Ammon's horn (tissue), 1 donor: ENCODE data around the gene SURF2.

ENCODE experiments used
- DNase-seq: peaks from one replicate; pipeline ENCODE4 v3.0.0-alpha.2; 2016; ENCODE audit warnings: low spot score

Gene SURF2

GRCh38 chr9:133354766-133355165 is 1.6 kb upstream of the SURF2 start:
- no peak for DNase-seq

DNA sequence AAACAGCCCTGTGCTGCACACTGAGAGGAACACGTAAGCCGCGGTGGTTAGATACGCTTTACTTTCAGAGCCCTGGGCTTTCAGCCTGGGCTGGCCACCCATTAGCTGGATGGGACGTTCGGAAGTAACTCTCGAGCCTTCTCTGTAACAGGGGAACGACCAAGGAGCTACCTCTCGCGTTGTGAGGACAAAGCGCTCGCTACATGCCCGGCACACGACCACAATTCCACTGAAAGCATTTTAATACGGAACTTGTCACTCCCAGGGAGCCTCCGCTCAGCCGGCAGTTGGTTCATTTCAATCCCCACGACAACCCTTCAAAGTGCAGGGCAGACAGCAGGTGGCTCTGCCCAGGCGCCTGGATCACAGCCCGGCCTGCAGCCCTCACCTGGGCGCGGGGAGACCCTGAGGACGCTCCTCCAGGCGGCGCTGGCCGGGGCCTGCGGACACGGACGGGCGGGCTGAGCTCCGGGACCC is 431 bp upstream of the SURF2 start:
- no peak for DNase-seq

DNA sequence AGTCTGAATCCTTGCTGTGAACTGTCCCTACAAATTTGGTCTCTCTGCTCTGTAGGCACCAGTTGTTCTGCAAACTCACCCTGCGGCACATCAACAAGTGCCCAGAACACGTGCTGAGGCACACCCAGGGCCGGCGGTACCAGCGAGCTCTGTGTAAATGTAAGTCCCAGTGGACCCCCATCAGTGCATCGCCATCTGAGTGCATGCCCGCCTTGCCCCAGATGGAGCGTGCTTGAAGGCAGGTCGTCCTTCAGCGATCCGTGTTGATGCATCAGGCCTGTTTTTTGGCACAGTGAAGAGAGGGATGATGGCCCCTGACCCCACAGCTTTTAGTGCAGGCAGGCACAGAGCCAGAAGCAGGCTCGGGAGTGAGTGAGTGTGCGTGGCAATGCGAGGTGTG is 1.3 kb downstream of the SURF2 start:
- DNase-seq = no peak

- no peak for DNase-seq
Observed at GRCh38 chr9:133359399-133360175, 3.2 kb downstream of the SURF2 start.

DNA sequence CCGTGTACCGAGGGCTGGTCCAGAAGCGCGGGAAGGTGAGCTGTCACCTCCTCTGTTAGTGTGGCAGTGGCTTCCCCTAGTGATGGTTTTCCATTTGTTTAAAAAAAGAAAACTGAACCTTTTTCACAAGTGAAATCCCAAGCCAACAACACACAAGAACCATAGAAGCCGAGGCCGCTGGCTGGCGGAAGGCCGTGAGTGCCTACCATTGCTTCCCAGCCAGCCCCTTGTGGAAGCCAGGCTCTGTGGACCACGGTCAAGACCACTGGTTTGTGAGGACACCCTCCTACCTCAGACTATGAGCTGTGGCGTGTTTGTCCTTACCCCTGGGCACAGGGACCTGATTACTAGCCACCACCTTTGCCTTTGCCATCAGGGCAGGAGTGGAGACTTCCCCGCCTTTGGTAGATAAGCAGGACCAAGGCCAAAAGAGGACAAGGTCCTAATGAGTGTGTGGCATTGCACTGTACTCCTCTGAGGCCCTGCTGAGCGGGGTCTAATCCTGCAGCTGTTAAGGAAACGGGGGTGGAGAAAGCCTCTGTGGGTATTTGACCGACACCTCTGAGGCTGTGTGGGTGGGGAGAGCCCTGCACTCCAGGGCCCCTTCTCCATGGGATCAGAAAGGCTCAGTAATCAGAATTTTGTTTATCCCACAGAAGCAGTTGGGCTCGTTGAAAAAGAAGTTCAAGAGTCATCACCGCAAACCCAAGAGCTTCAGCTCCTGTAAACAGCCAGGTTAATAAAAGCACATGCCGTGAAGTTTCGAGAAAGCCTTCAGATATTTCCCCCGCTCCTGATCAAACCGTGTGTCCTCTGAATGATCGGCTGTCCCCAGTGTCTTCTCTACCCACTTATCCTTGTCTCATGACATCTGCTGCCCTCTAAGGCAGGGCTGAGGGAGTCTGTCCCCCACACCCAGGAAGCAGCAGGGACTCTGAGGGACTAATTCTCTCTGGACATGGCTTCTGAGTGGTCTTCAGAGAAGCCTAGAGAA is 4.3 kb downstream of the SURF2 start:
- DNase-seq = no peak

DNA sequence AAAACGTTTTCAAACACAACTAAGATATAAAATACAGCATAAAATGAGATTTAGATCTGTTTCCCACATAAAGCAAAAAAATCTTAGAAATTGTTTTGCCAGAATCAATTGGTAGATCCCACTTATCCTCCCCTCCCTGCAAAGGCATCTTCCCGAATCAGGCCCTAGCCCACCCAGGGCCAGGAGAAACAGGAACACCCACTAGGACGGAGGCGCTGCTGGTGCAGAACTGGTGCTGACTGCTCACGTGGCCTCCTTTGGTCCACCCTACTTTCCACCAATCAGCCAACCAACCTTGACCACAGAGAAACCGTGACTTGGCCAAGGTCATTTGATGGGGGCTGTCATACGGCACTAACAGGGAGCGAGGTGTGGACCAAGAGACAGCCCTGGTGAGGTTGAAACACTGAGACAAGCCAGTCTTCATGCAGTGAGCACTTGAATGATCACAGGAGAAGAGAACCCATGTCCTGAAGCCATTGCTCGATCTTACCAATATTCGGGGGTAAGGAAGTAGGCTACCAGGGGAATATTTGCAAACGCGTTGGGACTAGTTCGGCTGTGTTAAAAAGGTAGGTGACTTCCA is 5.2 kb downstream of the SURF2 start:
- no peak for DNase-seq

GRCh38 chr9:133362359-133363044 is 6.2 kb downstream of the SURF2 start:
- DNase-seq = no peak

DNA sequence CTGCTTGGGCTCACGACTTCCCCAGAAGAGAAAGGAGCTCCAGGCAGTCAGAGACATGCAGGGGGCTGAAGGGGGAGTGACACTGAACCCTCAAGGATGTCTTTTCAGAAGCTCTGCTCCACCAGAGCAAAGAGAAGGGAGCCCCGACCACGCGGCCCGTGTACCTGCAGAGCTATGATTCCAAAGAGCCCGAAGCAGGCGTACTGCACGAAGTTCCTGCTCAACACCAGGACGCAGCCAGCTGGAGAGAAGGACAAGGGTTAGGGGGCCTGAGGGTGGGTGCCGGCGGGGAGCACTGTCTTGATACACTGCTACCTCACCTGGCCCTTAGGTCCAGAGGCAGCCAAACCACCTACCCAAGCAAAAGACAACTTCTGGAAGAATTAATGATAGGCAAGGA is 10.1 kb downstream of the SURF2 start:
- DNase-seq = no peak

DNA sequence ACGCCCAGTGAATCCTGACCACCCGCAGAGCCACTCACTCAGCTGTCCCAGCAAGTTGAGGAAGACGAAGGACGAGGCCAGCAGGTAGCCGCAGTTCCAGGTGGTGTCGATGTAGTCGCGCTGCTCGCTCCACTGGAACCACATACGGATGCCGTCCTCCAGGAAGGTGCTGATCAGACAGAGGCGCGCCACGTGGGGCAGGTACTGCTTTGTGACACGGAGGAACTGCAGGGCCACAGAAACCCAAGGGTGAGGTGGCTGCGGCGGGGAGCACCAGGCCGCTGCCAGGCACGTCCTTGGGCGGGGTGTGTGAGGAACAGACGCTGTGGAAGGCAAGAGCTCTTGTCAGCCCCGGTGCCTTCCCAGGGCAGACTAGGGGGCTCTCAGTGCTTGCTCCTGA is 10.9 kb downstream of the SURF2 start:
- DNase-seq = no peak

GRCh38 chr9:133367778-133368177 is 11.4 kb downstream of the SURF2 start:
- no peak for DNase-seq

DNA sequence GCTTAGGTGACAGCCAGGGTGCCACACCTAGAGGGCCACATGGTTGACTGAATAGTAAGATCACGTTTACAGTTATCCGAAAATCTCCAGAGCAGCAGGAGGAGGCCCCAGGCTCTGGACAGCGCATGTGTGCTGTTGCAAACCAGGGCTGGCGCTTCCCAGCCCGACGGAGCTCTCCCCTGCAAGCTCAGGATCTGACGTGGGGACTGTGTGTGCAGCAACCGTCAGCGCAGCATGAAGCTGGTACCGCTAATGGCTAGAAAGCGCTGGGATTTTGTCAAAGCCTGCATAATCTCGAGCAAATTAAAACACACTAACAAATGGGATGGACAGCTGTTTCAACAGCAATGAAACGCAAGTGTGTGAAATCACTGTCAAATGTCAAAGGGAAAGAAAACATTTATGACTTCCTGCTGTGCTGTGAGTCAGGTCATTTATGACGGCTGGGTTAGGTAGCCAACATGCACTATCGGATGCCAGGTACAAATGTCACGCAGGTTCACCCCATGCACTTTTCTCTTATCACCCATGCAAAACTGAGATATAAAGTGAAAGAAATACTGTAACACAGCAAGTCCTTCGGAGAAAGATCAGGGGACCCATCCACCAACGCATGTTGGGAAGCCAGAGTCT is 12.0 kb downstream of the SURF2 start:
- DNase-seq = peak; percentile 63

DNA sequence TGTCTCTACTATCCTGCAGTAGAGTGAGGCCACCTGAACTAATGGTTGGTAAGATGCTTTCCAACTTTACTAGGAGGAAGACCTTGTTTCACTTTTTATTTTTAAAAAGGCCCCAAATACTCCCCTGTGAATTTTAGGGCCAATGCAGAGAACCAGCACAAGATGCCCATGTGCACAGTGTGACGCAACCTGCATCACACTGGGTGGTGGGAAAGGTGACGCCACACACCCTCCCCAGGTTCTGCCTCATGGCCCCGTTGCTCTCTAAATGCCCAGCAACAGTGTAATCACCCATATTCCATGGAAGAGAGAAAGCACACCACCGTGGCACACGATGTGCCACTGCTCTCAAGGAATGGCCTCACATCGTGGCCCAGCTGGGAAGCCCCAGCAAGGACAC is 13.1 kb downstream of the SURF2 start:
- DNase-seq = no peak

- DNase-seq = no peak
Observed at GRCh38 chr9:133369933-133370332, 13.6 kb downstream of the SURF2 start.

GRCh38 chr9:133370685-133371084 is 14.3 kb downstream of the SURF2 start:
- DNase-seq = no peak

- no peak for DNase-seq
Observed at GRCh38 chr9:133371261-133371711, 14.9 kb downstream of the SURF2 start.

- no peak for DNase-seq
Observed at GRCh38 chr9:133372144-133372543, 15.8 kb downstream of the SURF2 start.

DNA sequence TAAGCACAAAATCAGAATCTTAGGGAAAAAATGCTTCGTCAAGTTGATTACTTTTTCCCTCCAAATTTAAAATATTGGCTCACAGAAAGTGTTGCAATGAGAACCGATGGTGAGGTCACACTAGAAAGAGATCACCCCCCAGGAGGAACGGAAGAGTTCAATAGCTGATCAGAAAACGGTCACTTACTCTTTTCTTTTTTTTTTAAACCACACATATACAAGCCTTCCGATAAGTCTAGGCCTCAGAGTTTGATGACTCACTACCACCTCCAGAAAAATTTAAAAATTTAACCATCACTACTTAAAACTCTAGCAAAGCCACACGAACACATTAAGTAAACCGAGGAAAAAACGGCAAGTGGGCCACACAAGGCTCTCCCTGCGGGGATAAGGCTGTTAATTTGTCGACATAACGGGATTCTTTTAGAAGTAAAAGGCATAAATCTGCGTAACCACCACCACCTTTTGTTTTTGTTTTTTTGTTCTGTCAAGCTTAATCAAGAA is 18.3 kb downstream of the SURF2 start:
- DNase-seq = no peak

DNA sequence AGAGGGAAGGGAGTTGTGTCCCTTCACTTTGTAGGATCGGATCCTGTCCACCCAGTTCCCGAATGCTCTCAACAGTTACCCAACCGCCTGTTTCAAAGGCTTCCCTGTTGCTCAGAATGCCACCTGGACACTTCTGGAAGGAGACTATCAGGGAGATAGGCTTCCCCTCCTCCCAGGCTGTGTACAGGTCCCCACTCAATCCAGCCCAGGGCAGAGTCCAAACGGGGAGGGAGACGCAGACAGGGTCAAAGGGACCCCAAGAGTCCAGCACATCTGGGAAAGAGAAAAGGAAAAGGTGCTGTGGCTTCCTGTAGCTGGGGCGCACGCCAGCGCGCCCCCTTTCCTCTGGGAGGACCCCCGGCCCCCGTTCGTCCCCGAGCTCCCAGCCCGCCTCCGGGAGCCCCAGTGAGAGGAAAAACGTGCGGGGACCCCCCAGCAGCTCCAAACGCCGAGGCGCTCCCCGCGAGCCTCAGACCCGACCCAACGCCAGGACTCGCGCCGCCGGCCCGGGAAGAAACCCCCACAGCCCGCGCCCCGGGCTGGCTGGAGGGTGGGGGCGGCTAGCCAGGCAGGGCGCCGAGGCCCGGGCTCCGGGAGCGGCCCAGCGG is 18.9 kb downstream of the SURF2 start:
- no peak for DNase-seq

GRCh38 chr9:133375724-133376654 is 19.6 kb downstream of the SURF2 start, which contains the start of the genes STKLD1 and SURF4:
TSS of gene STKLD1 (plus strand) at chr9:133376366. CDS start at chr9:133376474, 108 bp downstream.
TSS of gene SURF4 (minus strand) at chr9:133376060. CDS start at chr9:133375969, 91 bp downstream.
- peak; percentile 98 for DNase-seq
